ENCODE data around the gene SYNGR1. TPM values are rescaled to one million over a fixed set of nuclear protein-coding genes. Genes with fewer than 3 reads are reported as not detected.
"Not testable (repeated sequence)": the region's sequence is repeated elsewhere in the genome, so short reads cannot be mapped to it uniquely, and the experiment has no call there.

Gene SYNGR1
- total RNA-seq, 1 donor from 2014 or later = 2.2 TPM

DNA sequence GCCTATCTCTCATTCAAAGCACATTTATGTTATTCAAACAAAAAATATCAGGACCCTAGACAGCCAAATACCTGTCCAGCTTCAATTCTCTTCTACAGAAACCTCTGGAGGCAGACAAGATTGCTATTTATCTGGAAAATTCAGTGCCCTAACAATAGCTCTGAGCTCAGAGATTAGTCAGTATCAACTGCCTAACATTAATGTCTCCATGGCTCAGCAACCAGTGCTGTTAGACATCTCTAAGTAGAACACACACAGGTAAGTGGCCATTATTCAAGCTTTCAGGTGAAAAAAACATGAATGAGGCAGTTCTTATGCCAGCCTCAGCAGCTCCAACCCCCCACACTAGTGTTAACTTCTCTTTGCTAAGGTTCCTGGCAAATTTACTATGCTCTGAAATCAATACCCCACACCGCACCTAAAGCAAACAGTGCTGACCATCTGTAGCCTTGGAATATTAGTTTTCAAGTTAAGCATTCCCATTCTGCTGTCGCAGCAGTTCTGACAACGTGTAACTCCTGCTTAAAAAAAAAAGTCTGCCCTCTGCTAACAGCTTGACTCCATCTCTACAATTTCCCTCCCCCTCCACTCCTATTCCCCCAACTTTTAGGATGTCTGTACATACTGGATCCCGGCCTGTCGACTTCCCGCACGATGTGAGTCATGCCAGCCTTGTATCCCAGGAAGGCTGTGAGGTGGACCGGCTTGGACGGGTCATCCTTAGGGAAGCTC is 31.9 kb upstream of the SYNGR1 start:
- Histone ChIP-seq H3K27ac (peak overlapping the region in 1 of 2 donors; percentile 96), H3K36me3 (peaks cover 49% of the 10 kb centered on the region in 2 donors), H3K27me3 (no peaks in the 10 kb centered on the region), H3K4me3 (peak overlapping the region; percentile 83 to 92), H3K9me3 (no peaks in the 10 kb centered on the region), H3K4me1 (peaks cover 11 to 34% of the 10 kb centered on the region in 2 donors)
- no peak for DNase-seq (ENCODE audit: low spot score in 2 of 2)
- intact Hi-C loops (cut with DNase I) = loop anchor here (5.0 to 10.0 kb wide), 5 partner anchors 79 to 533 kb away; partner anchors contain the start of genes ATF4, CBX6 and TAB1
- TF ChIP-seq, protein P1, sequence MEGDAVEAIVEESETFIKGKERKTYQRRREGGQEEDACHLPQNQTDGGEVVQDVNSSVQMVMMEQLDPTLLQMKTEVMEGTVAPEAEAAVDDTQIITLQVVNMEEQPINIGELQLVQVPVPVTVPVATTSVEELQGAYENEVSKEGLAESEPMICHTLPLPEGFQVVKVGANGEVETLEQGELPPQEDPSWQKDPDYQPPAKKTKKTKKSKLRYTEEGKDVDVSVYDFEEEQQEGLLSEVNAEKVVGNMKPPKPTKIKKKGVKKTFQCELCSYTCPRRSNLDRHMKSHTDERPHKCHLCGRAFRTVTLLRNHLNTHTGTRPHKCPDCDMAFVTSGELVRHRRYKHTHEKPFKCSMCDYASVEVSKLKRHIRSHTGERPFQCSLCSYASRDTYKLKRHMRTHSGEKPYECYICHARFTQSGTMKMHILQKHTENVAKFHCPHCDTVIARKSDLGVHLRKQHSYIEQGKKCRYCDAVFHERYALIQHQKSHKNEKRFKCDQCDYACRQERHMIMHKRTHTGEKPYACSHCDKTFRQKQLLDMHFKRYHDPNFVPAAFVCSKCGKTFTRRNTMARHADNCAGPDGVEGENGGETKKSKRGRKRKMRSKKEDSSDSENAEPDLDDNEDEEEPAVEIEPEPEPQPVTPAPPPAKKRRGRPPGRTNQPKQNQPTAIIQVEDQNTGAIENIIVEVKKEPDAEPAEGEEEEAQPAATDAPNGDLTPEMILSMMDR (IDR thresholded peaks at IDR 0.05) = no peak

DNA sequence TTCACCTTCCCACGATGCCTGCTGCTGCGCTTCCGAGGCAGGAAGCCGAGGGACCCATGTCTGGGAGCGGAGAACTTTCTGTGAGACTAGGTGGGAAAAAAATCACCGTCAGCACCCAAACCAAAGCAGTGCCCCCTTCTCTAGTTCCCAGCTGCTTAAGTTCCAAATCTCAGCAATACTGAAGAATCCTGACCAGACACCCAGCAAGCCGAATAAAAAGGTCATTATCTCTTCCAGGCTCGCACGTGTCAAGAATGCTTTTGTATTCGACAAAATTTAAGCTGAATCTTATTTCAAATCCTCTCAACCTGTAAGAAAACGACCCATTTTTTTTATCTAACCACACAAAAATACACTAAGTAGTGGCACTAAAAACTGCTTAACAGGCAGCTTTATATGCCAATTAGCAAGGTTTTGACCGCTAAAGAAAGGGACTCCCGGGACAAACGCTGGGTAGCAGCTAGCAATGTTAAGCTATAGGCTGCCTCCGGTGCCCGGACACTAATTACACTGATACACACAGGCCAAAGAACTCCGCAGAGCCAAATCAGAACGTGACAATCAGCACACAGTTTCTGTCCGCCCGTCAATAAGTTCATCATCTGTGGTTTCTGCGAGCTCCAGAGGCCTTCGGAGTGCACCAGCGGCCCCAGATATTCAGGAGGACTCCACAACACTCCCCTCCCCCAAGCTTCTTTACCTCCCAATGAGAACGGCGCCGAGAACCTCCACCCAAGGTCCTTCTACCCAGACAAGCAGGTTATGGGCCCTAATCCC is 31.1 kb upstream of the SYNGR1 start:
- no peak for DNase-seq (ENCODE audit: low spot score in 2 of 2)
- H3K36me3 ChIP-seq = peaks cover 41 to 42% of the 10 kb centered on the region in 2 donors
- H3K27me3 ChIP-seq = no peaks in the 10 kb centered on the region
- peak overlapping the region; percentile 93 to 96 for H3K27ac ChIP-seq
- intact Hi-C loops (cut with DNase I) = loop anchor here (1.0 to 10.0 kb wide), 6 partner anchors 79 to 534 kb away; partner anchors contain the start of genes ATF4, CBX6, CBX7 and TAB1
- no peaks in the 10 kb centered on the region for H3K9me3 ChIP-seq
- peak overlapping the region; percentile 83 to 92 for H3K4me3 ChIP-seq
- TF ChIP-seq, protein P1 (IDR thresholded peaks at IDR 0.05) = no peak
- H3K4me1 ChIP-seq = peaks cover 11 to 34% of the 10 kb centered on the region in 2 donors

DNA sequence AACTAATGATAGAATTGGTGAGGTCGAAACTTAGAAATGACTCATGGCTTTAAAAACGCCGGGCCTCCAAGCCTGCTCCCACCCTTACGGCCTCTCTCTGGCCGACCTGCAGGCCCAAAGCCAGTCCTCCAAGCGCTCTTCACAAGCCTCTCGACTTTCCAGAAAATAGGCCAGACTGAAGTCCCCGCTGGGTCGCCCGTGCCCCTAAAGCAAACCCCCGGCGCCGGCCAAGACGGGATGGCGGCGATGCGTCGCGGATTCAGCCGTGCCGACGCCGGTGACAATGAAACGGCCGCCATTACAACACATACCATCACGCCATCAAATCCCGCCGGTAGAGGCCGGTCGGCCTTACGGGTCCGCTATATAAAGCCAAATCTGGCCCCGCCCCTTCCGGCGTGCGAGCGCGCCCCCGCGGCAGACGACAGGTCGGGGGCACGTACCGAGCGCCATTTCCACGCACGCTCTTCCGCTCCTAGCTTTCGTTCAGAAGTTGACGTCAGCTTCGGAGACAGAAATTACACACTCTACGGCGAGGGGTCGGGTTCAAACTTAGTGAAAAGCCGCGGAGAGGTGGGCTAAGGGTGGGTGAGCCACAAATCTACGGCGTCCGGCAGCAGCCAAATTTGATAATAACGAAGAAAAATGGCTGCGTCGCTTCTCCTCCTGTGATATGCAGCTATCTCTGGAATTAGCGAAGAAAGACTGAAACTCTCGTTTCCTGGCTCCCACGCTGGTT is 30.3 kb upstream of the SYNGR1 start, which contains the start of gene RPL3:
Gene RPL3, minus strand, starts transcription at position 340 of the 739 bp plus-strand sequence. Its CDS starts 26 bp downstream, at position 314.
- peak within 1 kb of the TSS; percentile 93 to 96 for H3K27ac ChIP-seq
- peak within 1 kb of the TSS; percentile 83 to 92 for H3K4me3 ChIP-seq
- intact Hi-C loops (cut with DNase I) = loop anchor here (1.0 to 10.0 kb wide), 6 partner anchors 78 to 535 kb away; partner anchors contain the start of genes ATF4, CBX6, CBX7 and TAB1
- H3K36me3 ChIP-seq = peaks cover 33 to 34% of the 10 kb centered on the region in 2 donors
- peaks cover 11 to 34% of the 10 kb centered on the region in 2 donors for H3K4me1 ChIP-seq
- TF ChIP-seq, protein P1 (IDR thresholded peaks at IDR 0.05) = peak; percentile 19 to 28 (median 23)
- no peaks in the 10 kb centered on the region for H3K9me3 ChIP-seq
- no peaks in the 10 kb centered on the region for H3K27me3 ChIP-seq
- peak; percentile 86 to 97 for DNase-seq (ENCODE audit: low spot score in 2 of 2)

DNA sequence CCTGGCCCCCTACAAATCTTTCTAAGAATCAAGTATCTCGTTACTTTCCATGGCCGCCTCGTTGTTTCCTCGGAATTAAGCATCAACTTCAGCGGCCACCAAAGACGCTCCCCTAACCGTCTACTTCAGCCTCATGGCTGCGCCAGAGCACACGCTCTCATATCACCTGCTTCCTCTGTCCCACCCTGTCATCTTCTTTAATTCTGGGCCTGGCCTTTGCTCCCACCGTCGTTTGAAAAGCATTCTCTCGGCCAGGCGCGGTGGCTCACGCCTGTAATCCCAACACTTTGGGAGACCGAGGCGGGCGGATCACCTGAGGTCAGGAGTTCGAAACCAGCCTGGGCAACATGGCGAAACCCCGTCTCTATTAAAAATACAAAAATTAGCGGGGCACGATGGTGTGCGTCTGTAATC is 29.2 kb upstream of the SYNGR1 start:
- H3K36me3 ChIP-seq = peaks cover 22% of the 10 kb centered on the region in 2 donors
- DNase-seq (ENCODE audit: low spot score in 2 of 2); H3K9me3 ChIP-seq; H3K27me3 ChIP-seq; intact Hi-C loops (cut with DNase I): not testable (repeated sequence)
- H3K27ac ChIP-seq = peak overlapping the region; percentile 93 to 96
- peak overlapping the region in 1 of 2 donors; percentile 83 for H3K4me3 ChIP-seq
- peaks cover 11 to 28% of the 10 kb centered on the region in 2 donors for H3K4me1 ChIP-seq

DNA sequence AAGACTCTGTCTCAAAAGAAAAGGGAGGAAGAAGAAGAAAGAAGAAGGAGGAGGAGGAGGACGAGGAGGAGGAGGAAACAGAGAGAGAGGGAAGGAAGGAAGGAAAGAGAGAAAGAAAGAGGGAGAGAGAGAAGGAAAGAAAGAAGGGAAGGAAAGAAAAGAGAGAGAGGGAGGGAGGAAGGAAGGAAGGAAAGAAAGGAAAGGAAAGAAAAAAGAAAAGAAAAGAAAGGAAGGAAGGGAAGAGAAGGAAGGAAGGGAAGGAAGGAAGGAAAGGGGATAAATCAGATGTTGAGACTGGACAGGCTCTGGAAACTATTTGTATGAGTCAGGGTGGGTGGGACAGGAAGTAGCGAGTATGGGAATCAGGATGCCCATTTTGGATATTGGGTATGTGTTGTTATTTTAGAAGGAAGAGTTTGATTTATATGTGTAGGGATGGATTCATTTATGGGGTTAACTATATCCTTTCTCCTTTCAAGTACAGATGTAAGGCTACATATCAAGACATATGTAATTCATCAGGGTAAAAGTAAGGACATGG is 24.3 kb upstream of the SYNGR1 start:
- intact Hi-C loops (cut with DNase I) = no loop called here
- DNase-seq (ENCODE audit: low spot score in 2 of 2) = no peak
- H3K27me3 ChIP-seq = no peaks in the 10 kb centered on the region

More for the DNA sequence above, 24.3 kb upstream of the SYNGR1 start:
- no peaks in the 10 kb centered on the region for H3K9me3 ChIP-seq
- no peaks in the 10 kb centered on the region for H3K4me1 ChIP-seq
- H3K36me3 ChIP-seq = no peaks in the 10 kb centered on the region
- no peak overlapping the region for H3K4me3 ChIP-seq
- H3K27ac ChIP-seq = no peak overlapping the region
- TF ChIP-seq, protein P1 (IDR thresholded peaks at IDR 0.05) = no peak

Measured in ascending aorta (tissue), 2 donors.